Mucosa of descending colon (tissue), 3 donors: ENCODE measurements around the gene PCBP3. TPM values are rescaled to one million over a fixed set of nuclear protein-coding genes. Genes with fewer than 3 reads are reported as not detected.

Source experiments
- ATAC-seq: fragments of 200-7000 bp; cut with Tn5 transposase; one replicate; pipeline ENCODE4 v1.9.1; 2020; ENCODE audit warnings: mild to moderate bottlenecking, moderate library complexity
- DNase-seq, 3 donors: peaks; one replicate each; pipeline ENCODE4 v3.0.0-alpha.2; 2020
- H3K36me3 ChIP-seq: fragments of 200-600 bp; one replicate; pipeline ENCODE4 v1.8.0; 2021; ENCODE audit warnings: low read depth, mild to moderate bottlenecking
- H3K4me1 ChIP-seq: fragments of 200-600 bp; one replicate; pipeline ENCODE4 v1.8.0; 2021; ENCODE audit warnings: low read depth, mild to moderate bottlenecking
- H3K4me3 ChIP-seq: fragments of 200-600 bp; one replicate; pipeline ENCODE4 v1.8.0; 2021; ENCODE audit warnings: mild to moderate bottlenecking
- H3K9me3 ChIP-seq: fragments of 200-600 bp; one replicate; pipeline ENCODE4 v1.8.0; 2021; ENCODE audit warnings: mild to moderate bottlenecking
- intact Hi-C, 2 donors: fragments of 100-400 bp; cut with DNase I in 1 of 2; cut with micrococcal nuclease in 1 of 2; formaldehyde crosslinking; loops; one replicate each; pipeline versions ENCODE4 v1.11.0 to v1.11.1; 2022; cut with DNase I, micrococcal nuclease
- total RNA-seq, 3 donors: library from RNA; stranded (reverse); fragmentation: NEBNext Ultra II Directional in 2 of 3; extraction: Animal tissue kit (Norgen Biotek cat#: 25700) in 2 of 3; gene quantifications; one replicate each; pipeline versions ENCODE4 v1.2.1 to v1.2.4, GENCODE V29; 2021 to 2023
- TF ChIP-seq, protein P1 (sequence below): fragments of 200-600 bp; IDR thresholded peaks from one replicate; pipeline ENCODE4 v1.8.0; 2022; ENCODE audit warnings: antibody characterized with exemption, mild to moderate bottlenecking
- donor health status: DM: no; HTN: no; CAD: no; lungs with moderate emphysema.
- donor health status: DM: no; HTN: no; CAD: no.
- donor health status: DM: no; HTN: yes; CAD: no.

The PCBP3 gene
- total RNA-seq, 3 donors from 2014 or later = 4.5 to 18.4 (median 7.6) TPM

DNA sequence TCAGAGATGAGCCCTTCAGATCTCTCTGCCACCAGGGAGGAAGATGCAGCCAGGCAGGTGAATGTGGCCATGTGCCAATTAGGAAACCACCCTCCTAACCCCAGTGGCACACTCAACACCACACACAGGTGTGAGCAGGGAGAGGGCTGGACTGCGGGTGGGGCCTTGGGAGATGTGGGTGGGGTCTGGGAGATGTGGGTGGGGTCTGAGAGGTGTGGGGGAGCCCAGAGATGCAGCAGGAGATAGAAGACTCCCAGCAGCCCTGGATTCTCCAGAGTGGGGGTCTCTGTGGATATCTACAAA, 294.9 kb downstream of the PCBP3 start:
- intact Hi-C loops = no loop called here

DNA sequence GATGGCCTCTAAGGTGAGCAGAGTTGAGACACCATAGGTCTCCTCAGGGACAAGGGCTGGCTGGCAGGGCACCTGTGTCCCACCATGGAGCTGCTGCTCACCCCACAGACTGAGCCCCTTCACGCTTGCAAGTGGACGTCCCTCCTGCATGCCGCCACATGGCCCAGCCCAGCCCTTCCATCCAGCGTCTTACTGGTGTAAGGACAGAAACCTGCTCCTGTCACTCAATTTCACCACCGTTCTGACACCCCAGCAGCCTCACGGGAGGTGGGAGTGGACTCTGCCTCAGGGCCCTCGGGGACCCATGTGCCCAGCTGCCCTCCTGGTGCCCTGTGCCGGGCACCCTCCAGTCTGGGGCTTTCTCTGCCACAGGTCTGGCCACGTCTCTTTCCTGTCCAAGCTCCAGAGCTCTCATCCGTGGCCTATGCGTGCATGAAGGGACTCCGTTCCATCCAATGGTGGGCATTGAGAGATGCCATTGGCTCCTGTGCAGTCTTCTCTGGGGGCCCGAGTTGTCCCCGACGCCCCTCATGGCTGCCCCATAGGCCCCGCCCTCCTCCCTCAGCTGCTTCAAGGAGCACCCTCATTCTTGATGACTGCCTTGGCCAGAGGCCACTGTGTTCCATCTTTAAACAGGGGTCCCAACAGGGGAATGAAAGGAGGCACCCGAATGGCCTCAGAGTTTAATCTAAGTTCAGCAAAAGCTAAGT, 295.4 kb downstream of the PCBP3 start:
- no peak for DNase-seq
- intact Hi-C loops = no loop called here
- Histone ChIP-seq H3K4me1 (no peaks in the 10 kb centered on the region), H3K9me3 (no peaks in the 10 kb centered on the region), H3K4me3 (no peak overlapping the region), H3K36me3 (no peaks in the 10 kb centered on the region)
- ATAC-seq = no peak
- TF ChIP-seq, protein P1, sequence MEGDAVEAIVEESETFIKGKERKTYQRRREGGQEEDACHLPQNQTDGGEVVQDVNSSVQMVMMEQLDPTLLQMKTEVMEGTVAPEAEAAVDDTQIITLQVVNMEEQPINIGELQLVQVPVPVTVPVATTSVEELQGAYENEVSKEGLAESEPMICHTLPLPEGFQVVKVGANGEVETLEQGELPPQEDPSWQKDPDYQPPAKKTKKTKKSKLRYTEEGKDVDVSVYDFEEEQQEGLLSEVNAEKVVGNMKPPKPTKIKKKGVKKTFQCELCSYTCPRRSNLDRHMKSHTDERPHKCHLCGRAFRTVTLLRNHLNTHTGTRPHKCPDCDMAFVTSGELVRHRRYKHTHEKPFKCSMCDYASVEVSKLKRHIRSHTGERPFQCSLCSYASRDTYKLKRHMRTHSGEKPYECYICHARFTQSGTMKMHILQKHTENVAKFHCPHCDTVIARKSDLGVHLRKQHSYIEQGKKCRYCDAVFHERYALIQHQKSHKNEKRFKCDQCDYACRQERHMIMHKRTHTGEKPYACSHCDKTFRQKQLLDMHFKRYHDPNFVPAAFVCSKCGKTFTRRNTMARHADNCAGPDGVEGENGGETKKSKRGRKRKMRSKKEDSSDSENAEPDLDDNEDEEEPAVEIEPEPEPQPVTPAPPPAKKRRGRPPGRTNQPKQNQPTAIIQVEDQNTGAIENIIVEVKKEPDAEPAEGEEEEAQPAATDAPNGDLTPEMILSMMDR = no peak

More for the DNA sequence above, 294.9 kb downstream of the PCBP3 start:
- DNase-seq (no peak), ATAC-seq (no peak)
- no peaks in the 10 kb centered on the region for H3K4me1 ChIP-seq
- no peak overlapping the region for H3K4me3 ChIP-seq
- no peaks in the 10 kb centered on the region for H3K36me3 ChIP-seq
- TF ChIP-seq, protein P1 = no peak
- no peaks in the 10 kb centered on the region for H3K9me3 ChIP-seq

DNA sequence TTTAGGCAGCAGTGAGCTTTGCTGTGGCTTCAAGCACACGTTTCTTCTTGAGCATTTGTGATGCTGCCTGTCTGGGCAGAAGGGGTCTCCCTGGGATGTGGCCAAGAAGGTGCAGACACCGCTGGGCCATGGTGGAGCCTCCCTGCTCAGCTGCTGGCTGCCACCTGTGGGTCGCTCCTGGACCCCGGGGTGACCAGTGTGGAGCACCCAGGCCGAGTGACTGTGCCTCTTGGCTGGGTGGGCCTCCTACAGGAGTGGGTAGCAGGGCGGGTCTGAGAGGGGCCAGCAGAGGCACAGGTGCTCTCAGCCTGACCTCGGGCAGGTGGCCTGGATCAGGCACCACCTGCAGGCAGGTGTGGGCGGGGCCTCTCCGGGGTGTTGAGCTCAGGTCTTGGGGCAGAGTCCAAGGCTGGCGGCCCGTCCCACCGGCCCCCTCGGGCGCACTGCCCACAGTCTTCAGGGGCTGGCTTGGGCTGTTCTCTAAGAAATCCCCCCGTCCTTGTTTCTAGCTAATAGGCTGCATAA, 296.1 kb downstream of the PCBP3 start:
- DNase-seq = no peak
- no peak for ATAC-seq
- TF ChIP-seq, protein P1 = no peak
- Histone ChIP-seq H3K4me3 (no peak overlapping the region), H3K36me3 (no peaks in the 10 kb centered on the region), H3K4me1 (no peaks in the 10 kb centered on the region), H3K9me3 (no peaks in the 10 kb centered on the region)
- intact Hi-C loops = no loop called here

DNA sequence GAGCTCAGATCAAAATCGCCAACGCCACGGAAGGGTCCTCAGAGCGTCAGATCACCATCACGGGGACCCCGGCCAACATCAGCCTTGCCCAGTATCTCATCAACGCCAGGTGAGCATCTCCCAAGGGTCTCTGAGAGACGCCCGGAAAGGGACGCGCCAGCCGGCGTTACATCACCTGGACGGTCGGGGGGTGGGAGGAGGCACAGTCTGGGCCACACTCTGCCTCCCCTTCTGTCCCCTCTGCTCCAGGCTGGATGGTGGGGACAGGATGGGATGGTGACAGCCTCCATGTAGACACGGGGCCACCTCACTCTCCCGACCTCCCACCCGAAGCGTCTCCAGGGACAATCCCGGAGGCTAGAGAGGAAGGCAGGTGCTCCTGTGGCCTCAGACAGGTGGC, 296.6 kb downstream of the PCBP3 start:
- TF ChIP-seq, protein P1 = no peak
- DNase-seq (no peak), ATAC-seq (no peak)
- H3K9me3 ChIP-seq = no peaks in the 10 kb centered on the region
- no peak overlapping the region for H3K4me3 ChIP-seq
- intact Hi-C loops = no loop called here
- no peaks in the 10 kb centered on the region for H3K4me1 ChIP-seq
- no peaks in the 10 kb centered on the region for H3K36me3 ChIP-seq

DNA sequence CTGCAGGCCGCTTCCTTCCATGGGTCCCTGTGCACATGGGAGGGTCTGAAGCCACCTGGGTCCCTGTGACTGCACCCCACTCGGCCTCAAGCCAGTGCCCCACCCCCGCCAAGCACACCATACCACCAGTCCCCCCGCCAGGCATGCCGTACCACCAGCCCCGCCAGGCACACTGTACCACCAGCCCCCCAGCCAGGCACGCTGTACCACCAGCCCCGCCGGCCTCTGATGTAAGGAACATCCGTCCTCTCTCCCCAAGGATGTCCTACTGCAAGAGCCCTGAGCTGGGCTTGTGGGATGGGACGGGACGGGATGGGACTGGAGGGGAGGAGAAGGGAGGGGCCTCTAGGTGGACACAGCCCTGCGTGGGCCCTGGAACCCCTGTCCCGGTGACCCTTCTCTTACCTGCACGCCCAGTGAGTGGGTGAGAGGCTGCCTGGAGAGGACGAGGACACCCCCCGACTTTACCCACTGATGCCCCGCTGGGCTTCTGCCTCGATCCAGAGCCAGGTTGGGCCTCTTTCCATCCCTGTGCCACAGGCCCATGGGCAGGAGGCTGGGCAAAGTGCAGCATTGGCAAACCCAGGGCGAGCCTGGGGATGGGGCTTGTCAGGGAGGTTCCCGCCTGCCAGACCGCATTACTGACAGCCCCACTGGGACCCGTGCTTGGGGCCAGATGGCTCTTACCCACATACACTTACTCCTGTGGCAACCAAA, 297.3 kb downstream of the PCBP3 start:
- TF ChIP-seq, protein P1 = no peak
- no peak overlapping the region for H3K4me3 ChIP-seq
- H3K4me1 ChIP-seq = no peaks in the 10 kb centered on the region
- no peaks in the 10 kb centered on the region for H3K36me3 ChIP-seq
- intact Hi-C loops = no loop called here
- no peak for DNase-seq
- no peak for ATAC-seq
- H3K9me3 ChIP-seq = no peaks in the 10 kb centered on the region
